Caco-2 (cell line): ENCODE data around the gene GALNT11. TPM values are rescaled to one million over a fixed set of nuclear protein-coding genes. Genes with fewer than 3 reads are reported as not detected.

Experiments
- BruUV-seq: library from RNA; stranded (reverse); fragments of 400-500 nt; replicated peaks from 2 replicates; lab custom pipeline; 2021; lab: Mats Ljungman, UMichigan
- CTCF ChIA-PET: fragments of 300-600 bp; sonication (Branson Sonifier 250); formaldehyde crosslinking; loops from one replicate; lab custom pipeline; 2022; ENCODE audit warnings: antibody characterized with exemption; lab: Charles Lee
- POLR2A ChIA-PET: fragments of 300-600 bp; sonication (Branson Sonifier 250); formaldehyde crosslinking; loops from one replicate; lab custom pipeline; 2022; ENCODE audit warnings: antibody characterized with exemption; lab: Charles Lee
- DNase-seq, 2 experiments: peaks; one replicate each; pipeline versions ENCODE4 v3.0.0 to v3.0.0-alpha.2; 2020 to 2022
- H3K27me3 ChIP-seq: replicated peaks from 2 replicates; pipeline ENCODE4 v1.6.0; 2011; ENCODE audit warnings: low read length; ENCODE audit not compliant: control insufficient read depth, insufficient read depth
- H3K36me3 ChIP-seq: 2 replicates; pipeline ENCODE4 v1.5.1; 2011; ENCODE audit warnings: low read length; ENCODE audit not compliant: control insufficient read depth, insufficient read depth
- H3K4me1 ChIP-seq: fragments of 250-450 bp; sonication (Bioruptor Pico); 2 replicates; pipeline ENCODE4 v1.5.1; 2020; ENCODE audit warnings: mild to moderate bottlenecking
- H3K4me3 ChIP-seq: 2 replicates; pipeline ENCODE4 v1.5.1; 2011; ENCODE audit warnings: low read depth, mild to moderate bottlenecking, control low read depth, low read length
- H3K9me3 ChIP-seq: fragments of 250-450 bp; sonication (Bioruptor Pico); 2 replicates; pipeline ENCODE4 v1.5.1; 2020; ENCODE audit warnings: mild to moderate bottlenecking, moderate library complexity
- H3K27ac Mint-ChIP-seq: one replicate; pipeline ENCODE4 v1.8.0; 2022; ENCODE audit warnings: mixed read lengths; ENCODE audit not compliant: unreplicated experiment
- H3K27me3 Mint-ChIP-seq: one replicate; pipeline ENCODE4 v1.8.0; 2022; ENCODE audit warnings: mixed read lengths; ENCODE audit not compliant: insufficient read depth, unreplicated experiment
- H3K36me3 Mint-ChIP-seq: one replicate; pipeline ENCODE4 v1.8.0; 2022; ENCODE audit warnings: mild to moderate bottlenecking, mixed read lengths; ENCODE audit not compliant: insufficient read depth, unreplicated experiment
- H3K4me1 Mint-ChIP-seq: one replicate; pipeline ENCODE4 v1.8.0; 2022; ENCODE audit warnings: low read depth, mixed read lengths; ENCODE audit not compliant: unreplicated experiment
- H3K4me3 Mint-ChIP-seq: one replicate; pipeline ENCODE4 v1.8.0; 2022; ENCODE audit warnings: mild to moderate bottlenecking, moderate library complexity, mixed read lengths; ENCODE audit not compliant: unreplicated experiment
- H3K9me3 Mint-ChIP-seq: one replicate; pipeline ENCODE4 v1.8.0; 2022; ENCODE audit warnings: mixed read lengths; ENCODE audit not compliant: unreplicated experiment
- CTCF ChIP-seq, 2 experiments: fragments of 200-600 bp in 1 of 2; IDR thresholded peaks; 1 replicate in 1 of 2; 2 replicates in 1 of 2; pipeline versions ENCODE4 v1.5.1 to v1.8.0; 2011 to 2022; ENCODE audit warnings: antibody characterized with exemption in 1 of 2, control low read depth in 1 of 2, inconsistent platforms in 1 of 2, low read depth in 1 of 2, low read length in 1 of 2, mild to moderate bottlenecking in 1 of 2, moderate library complexity in 1 of 2; ENCODE audit not compliant: insufficient read depth in 1 of 2, severe bottlenecking in 1 of 2, unreplicated experiment in 1 of 2
- intact Hi-C: fragments of 100-400 bp; cut with micrococcal nuclease; formaldehyde crosslinking; loops from one replicate; pipeline ENCODE4 v1.10.0; 2022; ENCODE audit not compliant: unreplicated experiment
- total RNA-seq: library from RNA; stranded (reverse); gene quantifications from 2 replicates; pipeline ENCODE4 v1.2.3, GENCODE V29; 2022

Gene GALNT11
- total RNA-seq, 1 experiment from 2014 or later, result 34.9 TPM

DNA sequence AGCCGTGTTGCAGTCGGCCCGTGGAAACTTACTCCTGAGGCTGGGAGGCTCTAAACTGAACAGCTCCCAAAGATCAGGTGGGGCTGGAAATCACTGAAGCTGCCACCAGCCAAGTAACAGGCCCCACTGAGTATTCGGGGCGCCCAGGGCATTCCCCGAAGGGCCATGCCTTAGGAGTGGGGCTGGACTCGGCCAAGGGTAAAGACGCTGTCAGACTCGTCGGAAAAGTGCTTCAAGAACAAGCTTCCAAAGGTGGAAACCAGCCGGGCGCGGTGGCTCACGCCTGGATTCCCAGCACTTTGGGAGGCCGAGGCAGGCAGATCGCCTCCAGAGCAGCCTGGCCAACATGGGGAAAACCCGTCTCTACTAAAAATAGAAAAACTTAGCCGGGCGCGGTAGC lies 102.8 kb downstream of the GALNT11 start:
- peaks cover 82% of the 10 kb centered on the region for H3K36me3 Mint-ChIP-seq
- no peaks in the 10 kb centered on the region for H3K4me1 ChIP-seq
- no peak overlapping the region for H3K4me3 ChIP-seq
- no peaks in the 10 kb centered on the region for H3K27me3 Mint-ChIP-seq
- intact Hi-C loops, result no loop called here
- no peak for TF ChIP-seq CTCF (IDR thresholded peaks at IDR 0.05; ENCODE audit: insufficient read depth in 1 of 2, low read depth in 1 of 2, low read length in 1 of 2, severe bottlenecking in 1 of 2, unreplicated experiment in 1 of 2)
- peaks cover 6% of the 10 kb centered on the region; the same call in 1 of the 2 replicates for H3K9me3 ChIP-seq
- H3K4me3 Mint-ChIP-seq, result no peak overlapping the region
- H3K4me1 Mint-ChIP-seq, result no peaks in the 10 kb centered on the region
- peaks cover 5% of the 10 kb centered on the region for H3K36me3 ChIP-seq
- BruUV-seq, result no TSS peak
- H3K27me3 ChIP-seq, result no peaks in the 10 kb centered on the region
- DNase-seq, result no peak
- POLR2A ChIA-PET, result no interaction called here
- H3K9me3 Mint-ChIP-seq, result peaks cover 18% of the 10 kb centered on the region
- CTCF ChIA-PET, result interaction anchor here (0.7 kb wide), 1 partner anchor 42 kb away, joined by 3 read pairs; no protein-coding TSS in a partner anchor
- no peak overlapping the region for H3K27ac Mint-ChIP-seq

GRCh38 chr7:152128741-152129461 lies 103.4 kb downstream of the GALNT11 start:
- no peak overlapping the region for H3K4me3 ChIP-seq
- no peaks in the 10 kb centered on the region for H3K4me1 Mint-ChIP-seq
- CTCF ChIA-PET, result interaction anchor here (0.7 kb wide), 1 partner anchor 42 kb away, joined by 3 read pairs; no protein-coding TSS in a partner anchor
- no peaks in the 10 kb centered on the region for H3K4me1 ChIP-seq
- intact Hi-C loops, result no loop called here
- peaks cover 4% of the 10 kb centered on the region; the same call in 1 of the 2 replicates for H3K36me3 ChIP-seq
- no TSS peak for BruUV-seq
- H3K9me3 ChIP-seq, result peaks cover 6% of the 10 kb centered on the region; the same call in 1 of the 2 replicates
- no peak overlapping the region for H3K4me3 Mint-ChIP-seq
- no peak for DNase-seq
- H3K9me3 Mint-ChIP-seq, result peaks cover 17% of the 10 kb centered on the region
- H3K36me3 Mint-ChIP-seq, result peaks cover 82% of the 10 kb centered on the region
- TF ChIP-seq CTCF (IDR thresholded peaks at IDR 0.05; ENCODE audit: insufficient read depth in 1 of 2, low read depth in 1 of 2, low read length in 1 of 2, severe bottlenecking in 1 of 2, unreplicated experiment in 1 of 2), result no peak
- POLR2A ChIA-PET, result no interaction called here
- no peaks in the 10 kb centered on the region for H3K27me3 Mint-ChIP-seq
- H3K27ac Mint-ChIP-seq, result no peak overlapping the region
- no peaks in the 10 kb centered on the region for H3K27me3 ChIP-seq

DNA sequence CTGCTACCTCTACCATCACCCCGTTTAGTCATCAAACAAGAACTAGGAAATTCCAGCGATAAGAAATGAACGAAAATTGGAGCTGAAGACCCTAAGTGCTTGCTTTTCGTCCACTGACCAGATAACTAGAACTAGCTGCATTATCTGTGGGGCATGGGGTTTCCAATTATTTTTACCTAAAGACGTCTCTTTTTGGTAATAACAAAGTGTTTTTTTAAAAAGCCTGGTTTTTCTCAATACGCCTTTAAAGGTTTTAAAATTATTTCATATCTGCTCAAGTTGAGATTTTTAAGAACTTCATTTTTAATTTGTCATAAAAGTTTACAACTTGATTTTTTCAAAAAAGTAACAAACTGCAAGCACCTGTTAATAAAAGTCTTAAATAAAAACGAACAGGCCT lies 104.2 kb downstream of the GALNT11 start:
- no peak for DNase-seq
- no peak for TF ChIP-seq CTCF (IDR thresholded peaks at IDR 0.05; ENCODE audit: insufficient read depth in 1 of 2, low read depth in 1 of 2, low read length in 1 of 2, severe bottlenecking in 1 of 2, unreplicated experiment in 1 of 2)
- H3K27ac Mint-ChIP-seq, result no peak overlapping the region
- Histone ChIP-seq H3K4me3 (no peak overlapping the region), H3K4me1 (no peaks in the 10 kb centered on the region), H3K27me3 (no peaks in the 10 kb centered on the region), H3K9me3 (peaks cover 5% of the 10 kb centered on the region; the same call in 1 of the 2 replicates), H3K36me3 (peaks cover 4% of the 10 kb centered on the region; the same call in 1 of the 2 replicates)
- peaks cover 10% of the 10 kb centered on the region for H3K9me3 Mint-ChIP-seq
- intact Hi-C loops, result no loop called here
- H3K4me3 Mint-ChIP-seq, result no peak overlapping the region
- POLR2A ChIA-PET, result no interaction called here
- peaks cover 80% of the 10 kb centered on the region for H3K36me3 Mint-ChIP-seq
- no TSS peak for BruUV-seq
- CTCF ChIA-PET, result no interaction called here
- H3K27me3 Mint-ChIP-seq, result no peaks in the 10 kb centered on the region
- H3K4me1 Mint-ChIP-seq, result no peaks in the 10 kb centered on the region
